VCaP (cell line): Measurements from ENCODE around the gene PCSK6.
"Not testable (repeated sequence)": the region's sequence is repeated elsewhere in the genome, so short reads cannot be mapped to it uniquely, and the experiment has no call there.

Experiments
- H3K27ac ChIP-seq: fragments of 450-650 bp; 2 replicates; pipeline ENCODE4 v1.5.1; 2017
- CTCF ChIP-seq: fragments of 450-650 bp; conservative IDR thresholded peaks from 2 replicates; pipeline ENCODE4 v1.5.1; 2017; ENCODE audit warnings: mild to moderate bottlenecking, moderate library complexity

Gene PCSK6

DNA sequence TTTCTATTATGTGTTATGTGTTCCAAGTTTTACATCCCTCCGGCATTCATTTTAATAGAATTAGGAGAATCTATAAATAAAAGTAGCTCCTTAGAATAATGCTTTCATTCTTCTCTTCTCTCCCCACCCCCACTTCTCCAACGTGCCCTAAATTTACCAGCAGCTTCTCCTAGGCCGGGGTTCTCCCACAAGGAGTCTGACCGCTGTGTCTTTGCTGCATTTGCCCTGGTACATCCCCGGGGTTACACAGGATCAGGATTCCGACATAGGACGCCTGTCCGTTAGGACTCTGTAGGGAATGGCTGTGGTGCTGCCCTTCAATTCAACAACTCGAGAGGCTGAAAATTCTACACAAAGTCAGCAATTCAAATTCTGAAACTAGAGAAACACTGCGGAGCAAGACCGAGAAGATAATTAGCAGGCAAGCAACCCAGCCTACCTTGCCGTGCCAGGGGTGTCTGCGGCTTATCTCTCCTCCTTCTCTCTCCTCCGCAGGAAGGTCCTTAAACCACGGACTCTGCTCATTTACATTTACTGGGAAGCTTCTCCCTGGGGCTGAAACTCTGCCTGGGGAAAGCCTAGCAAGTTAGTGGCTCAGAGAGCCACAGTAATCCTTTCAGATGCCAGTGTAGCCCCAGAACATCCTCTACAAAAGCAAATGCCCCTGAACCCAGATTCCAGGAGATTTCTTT, 18.8 kb downstream of the PCSK6 start:
- H3K27ac ChIP-seq: no peak overlapping the region
- TF ChIP-seq CTCF: no peak

DNA sequence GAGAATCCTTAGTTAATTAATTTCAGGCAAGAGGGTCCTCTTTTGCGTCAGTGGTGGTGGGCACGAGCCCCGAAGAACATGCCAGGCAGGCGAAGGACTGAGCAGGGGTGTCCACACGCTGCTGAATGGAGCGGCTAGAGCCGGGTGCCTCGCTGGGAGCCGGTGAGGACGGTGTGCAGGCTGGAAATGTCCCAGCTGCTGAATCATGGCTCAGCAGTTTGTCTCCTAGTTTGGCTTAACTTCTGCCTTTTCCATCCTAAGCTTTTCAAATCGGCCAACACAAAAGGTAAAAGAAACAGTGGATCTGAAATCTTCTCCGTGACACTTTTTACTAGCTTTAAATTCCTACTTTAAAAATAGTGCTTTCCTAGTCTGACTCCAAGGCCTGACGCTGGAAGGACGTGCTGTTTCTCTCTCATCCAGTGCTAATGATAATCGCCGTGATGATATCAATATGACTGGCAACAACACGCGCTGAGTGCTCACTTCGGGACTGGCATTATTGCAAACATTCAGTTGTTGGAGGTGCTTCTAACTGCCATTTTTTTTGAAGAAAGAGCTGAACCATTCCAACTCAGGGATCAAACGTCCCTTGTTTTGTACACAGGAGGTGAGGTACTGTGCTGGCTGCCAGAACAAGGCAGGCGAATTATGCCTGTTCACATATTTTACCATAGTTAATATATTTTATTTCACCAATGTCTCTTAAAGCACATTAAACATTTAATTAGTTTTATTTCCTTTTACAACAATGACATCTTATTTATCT, 19.8 kb downstream of the PCSK6 start:
- no peak for TF ChIP-seq CTCF
- no peak overlapping the region for H3K27ac ChIP-seq

DNA sequence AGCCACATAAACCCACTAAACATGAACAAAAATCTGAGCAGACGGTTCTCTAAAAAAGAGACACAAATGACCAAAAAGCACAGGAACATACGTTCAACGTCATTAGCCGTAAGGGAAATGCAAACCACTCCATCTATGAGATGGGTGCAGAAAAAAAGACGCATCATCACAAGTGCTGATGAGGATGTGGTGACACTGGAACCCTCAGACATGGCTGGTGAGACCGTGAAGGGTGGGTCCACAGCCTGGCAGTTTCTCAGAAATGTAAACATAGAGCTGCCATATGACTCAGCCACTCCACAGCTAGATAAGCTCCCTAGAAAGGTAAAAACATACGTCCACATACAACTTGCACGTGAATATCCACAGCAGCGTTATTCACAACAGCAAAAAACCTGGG, 23.3 kb downstream of the PCSK6 start:
- no peak overlapping the region for H3K27ac ChIP-seq
- no peak for TF ChIP-seq CTCF

- no peak overlapping the region for H3K27ac ChIP-seq
- TF ChIP-seq CTCF: no peak
Observed at GRCh38 chr15:101464999-101465669, 24.4 kb downstream of the PCSK6 start.

GRCh38 chr15:101464256-101464998, 25.1 kb downstream of the PCSK6 start:
- H3K27ac ChIP-seq: no peak overlapping the region
- no peak for TF ChIP-seq CTCF

GRCh38 chr15:101463696-101464095, 25.8 kb downstream of the PCSK6 start:
- not testable (repeated sequence) for H3K27ac ChIP-seq

- TF ChIP-seq CTCF: no peak
- no peak overlapping the region for H3K27ac ChIP-seq
Observed at GRCh38 chr15:101463270-101463669, 26.2 kb downstream of the PCSK6 start.
